Measurements from ENCODE around the gene SIGLEC10. TPM values are rescaled to one million over a fixed set of nuclear protein-coding genes. Genes with fewer than 3 reads are reported as not detected.

SIGLEC10 gene
- total and polyA plus RNA-seq, 9 of the 15 experiments (the other 6 are each of a cell fraction or from before 2014, with no cell fraction given) = 0.10 to 1.8 (median 0.82) TPM

GRCh38 chr19:51365965-51366388 lies 51.5 kb downstream of the SIGLEC10 start, which contains the start of gene ETFB (continued):
- TF ChIP-seq, protein P1, sequence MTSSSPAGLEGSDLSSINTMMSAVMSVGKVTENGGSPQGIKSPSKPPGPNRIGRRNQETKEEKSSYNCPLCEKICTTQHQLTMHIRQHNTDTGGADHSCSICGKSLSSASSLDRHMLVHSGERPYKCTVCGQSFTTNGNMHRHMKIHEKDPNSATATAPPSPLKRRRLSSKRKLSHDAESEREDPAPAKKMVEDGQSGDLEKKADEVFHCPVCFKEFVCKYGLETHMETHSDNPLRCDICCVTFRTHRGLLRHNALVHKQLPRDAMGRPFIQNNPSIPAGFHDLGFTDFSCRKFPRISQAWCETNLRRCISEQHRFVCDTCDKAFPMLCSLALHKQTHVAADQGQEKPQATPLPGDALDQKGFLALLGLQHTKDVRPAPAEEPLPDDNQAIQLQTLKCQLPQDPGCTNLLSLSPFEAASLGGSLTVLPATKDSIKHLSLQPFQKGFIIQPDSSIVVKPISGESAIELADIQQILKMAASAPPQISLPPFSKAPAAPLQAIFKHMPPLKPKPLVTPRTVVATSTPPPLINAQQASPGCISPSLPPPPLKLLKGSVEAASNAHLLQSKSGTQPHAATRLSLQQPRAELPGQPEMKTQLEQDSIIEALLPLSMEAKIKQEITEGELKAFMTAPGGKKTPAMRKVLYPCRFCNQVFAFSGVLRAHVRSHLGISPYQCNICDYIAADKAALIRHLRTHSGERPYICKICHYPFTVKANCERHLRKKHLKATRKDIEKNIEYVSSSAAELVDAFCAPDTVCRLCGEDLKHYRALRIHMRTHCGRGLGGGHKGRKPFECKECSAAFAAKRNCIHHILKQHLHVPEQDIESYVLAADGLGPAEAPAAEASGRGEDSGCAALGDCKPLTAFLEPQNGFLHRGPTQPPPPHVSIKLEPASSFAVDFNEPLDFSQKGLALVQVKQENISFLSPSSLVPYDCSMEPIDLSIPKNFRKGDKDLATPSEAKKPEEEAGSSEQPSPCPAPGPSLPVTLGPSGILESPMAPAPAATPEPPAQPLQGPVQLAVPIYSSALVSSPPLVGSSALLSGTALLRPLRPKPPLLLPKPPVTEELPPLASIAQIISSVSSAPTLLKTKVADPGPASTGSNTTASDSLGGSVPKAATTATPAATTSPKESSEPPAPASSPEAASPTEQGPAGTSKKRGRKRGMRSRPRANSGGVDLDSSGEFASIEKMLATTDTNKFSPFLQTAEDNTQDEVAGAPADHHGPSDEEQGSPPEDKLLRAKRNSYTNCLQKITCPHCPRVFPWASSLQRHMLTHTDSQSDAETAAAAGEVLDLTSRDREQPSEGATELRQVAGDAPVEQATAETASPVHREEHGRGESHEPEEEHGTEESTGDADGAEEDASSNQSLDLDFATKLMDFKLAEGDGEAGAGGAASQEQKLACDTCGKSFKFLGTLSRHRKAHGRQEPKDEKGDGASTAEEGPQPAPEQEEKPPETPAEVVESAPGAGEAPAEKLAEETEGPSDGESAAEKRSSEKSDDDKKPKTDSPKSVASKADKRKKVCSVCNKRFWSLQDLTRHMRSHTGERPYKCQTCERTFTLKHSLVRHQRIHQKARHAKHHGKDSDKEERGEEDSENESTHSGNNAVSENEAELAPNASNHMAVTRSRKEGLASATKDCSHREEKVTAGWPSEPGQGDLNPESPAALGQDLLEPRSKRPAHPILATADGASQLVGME (CRISPR knock-in tag; IDR thresholded peaks at IDR 0.05) = 0 out of 2 replicates have a peak, but pooled peaks have one; percentile 18
- TF ChIP-seq VEZF1 (CRISPR knock-in tag; IDR thresholded peaks at IDR 0.05) = no peak
- TF ChIP-seq BRD4 (IDR thresholded peaks at IDR 0.05) = 0 out of 2 replicates have a peak, but pooled peaks have one; percentile 45
- TF ChIP-seq CC2D1A (IDR thresholded peaks at IDR 0.05) = no peak
- no peak for TF ChIP-seq DMBX1 (CRISPR knock-in tag; IDR thresholded peaks at IDR 0.05; ENCODE audit: borderline replicate concordance)
- TF ChIP-seq FUS (optimal IDR thresholded peaks at IDR 0.05; ENCODE audit: low read depth, low read length) = no peak
- no peak for TF ChIP-seq BRCA1 (IDR thresholded peaks at IDR 0.05)
- no peak for TF ChIP-seq BRCA1 (CRISPR knock-in tag; IDR thresholded peaks at IDR 0.05)
- TF ChIP-seq, protein P2, sequence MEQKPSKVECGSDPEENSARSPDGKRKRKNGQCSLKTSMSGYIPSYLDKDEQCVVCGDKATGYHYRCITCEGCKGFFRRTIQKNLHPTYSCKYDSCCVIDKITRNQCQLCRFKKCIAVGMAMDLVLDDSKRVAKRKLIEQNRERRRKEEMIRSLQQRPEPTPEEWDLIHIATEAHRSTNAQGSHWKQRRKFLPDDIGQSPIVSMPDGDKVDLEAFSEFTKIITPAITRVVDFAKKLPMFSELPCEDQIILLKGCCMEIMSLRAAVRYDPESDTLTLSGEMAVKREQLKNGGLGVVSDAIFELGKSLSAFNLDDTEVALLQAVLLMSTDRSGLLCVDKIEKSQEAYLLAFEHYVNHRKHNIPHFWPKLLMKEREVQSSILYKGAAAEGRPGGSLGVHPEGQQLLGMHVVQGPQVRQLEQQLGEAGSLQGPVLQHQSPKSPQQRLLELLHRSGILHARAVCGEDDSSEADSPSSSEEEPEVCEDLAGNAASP (IDR thresholded peaks at IDR 0.05) = no peak
- TF ChIP-seq NR2C2 (CRISPR knock-in tag; IDR thresholded peaks at IDR 0.05) = 0 out of 2 replicates have a peak, but pooled peaks have one; percentile 36
- TF ChIP-seq NR2C2 (tag; IDR thresholded peaks at IDR 0.05) = peak; percentile 94
- peak; percentile 9; the same call in 1 of the 2 replicates for TF ChIP-seq ZBTB1 (CRISPR knock-in tag; IDR thresholded peaks at IDR 0.05; ENCODE audit: borderline replicate concordance, low read depth)
- no peak for TF ChIP-seq HMG20B (CRISPR knock-in tag; IDR thresholded peaks at IDR 0.05)
- 0 out of 2 replicates have a peak, but pooled peaks have one; percentile 22 for TF ChIP-seq ERF (CRISPR knock-in tag; IDR thresholded peaks at IDR 0.05)
- TF ChIP-seq, protein P3, sequence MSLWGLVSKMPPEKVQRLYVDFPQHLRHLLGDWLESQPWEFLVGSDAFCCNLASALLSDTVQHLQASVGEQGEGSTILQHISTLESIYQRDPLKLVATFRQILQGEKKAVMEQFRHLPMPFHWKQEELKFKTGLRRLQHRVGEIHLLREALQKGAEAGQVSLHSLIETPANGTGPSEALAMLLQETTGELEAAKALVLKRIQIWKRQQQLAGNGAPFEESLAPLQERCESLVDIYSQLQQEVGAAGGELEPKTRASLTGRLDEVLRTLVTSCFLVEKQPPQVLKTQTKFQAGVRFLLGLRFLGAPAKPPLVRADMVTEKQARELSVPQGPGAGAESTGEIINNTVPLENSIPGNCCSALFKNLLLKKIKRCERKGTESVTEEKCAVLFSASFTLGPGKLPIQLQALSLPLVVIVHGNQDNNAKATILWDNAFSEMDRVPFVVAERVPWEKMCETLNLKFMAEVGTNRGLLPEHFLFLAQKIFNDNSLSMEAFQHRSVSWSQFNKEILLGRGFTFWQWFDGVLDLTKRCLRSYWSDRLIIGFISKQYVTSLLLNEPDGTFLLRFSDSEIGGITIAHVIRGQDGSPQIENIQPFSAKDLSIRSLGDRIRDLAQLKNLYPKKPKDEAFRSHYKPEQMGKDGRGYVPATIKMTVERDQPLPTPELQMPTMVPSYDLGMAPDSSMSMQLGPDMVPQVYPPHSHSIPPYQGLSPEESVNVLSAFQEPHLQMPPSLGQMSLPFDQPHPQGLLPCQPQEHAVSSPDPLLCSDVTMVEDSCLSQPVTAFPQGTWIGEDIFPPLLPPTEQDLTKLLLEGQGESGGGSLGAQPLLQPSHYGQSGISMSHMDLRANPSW (CRISPR knock-in tag; IDR thresholded peaks at IDR 0.05) = no peak
- no peak for TF ChIP-seq ATF2 (CRISPR knock-in tag; IDR thresholded peaks at IDR 0.05)

Measured in K562 (cell line).